Measurements from ENCODE around the gene PAPOLB.

Gene PAPOLB

DNA sequence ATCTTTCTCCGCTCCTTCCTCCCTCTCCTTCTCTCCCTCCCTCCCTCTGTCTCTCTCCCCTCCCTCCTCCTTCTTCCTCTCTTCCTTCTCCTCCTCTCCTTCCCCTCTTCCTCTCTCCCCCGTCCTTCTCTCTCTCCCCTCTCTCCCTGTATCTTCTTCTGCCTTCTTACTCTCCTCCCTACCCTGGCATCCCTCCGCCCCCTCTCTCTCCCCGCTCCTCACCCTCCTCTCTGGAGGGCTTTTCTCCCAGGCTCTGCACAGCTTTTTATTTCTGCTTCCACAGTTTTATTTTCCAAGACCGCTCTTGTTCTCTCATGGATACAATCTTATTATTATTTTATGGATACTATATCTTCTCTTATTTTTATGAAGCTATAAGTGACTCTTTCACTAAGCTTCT lies 53.8 kb downstream of the PAPOLB start:
- CTCF ChIA-PET: interaction anchor here (0.6 kb wide), 1 partner anchor 16 kb away, joined by 3 read pairs; no protein-coding TSS in a partner anchor
- no peak for TF ChIP-seq FOXA1 (IDR thresholded peaks at IDR 0.05)
- TF ChIP-seq, protein P1, sequence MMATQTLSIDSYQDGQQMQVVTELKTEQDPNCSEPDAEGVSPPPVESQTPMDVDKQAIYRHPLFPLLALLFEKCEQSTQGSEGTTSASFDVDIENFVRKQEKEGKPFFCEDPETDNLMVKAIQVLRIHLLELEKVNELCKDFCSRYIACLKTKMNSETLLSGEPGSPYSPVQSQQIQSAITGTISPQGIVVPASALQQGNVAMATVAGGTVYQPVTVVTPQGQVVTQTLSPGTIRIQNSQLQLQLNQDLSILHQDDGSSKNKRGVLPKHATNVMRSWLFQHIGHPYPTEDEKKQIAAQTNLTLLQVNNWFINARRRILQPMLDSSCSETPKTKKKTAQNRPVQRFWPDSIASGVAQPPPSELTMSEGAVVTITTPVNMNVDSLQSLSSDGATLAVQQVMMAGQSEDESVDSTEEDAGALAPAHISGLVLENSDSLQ (IDR thresholded peaks at IDR 0.05): no peak
- no peak for TF ChIP-seq FOXK2 (IDR thresholded peaks at IDR 0.05)
- no peak for TF ChIP-seq LEF1 (IDR thresholded peaks at IDR 0.05; ENCODE audit: borderline replicate concordance)
- no peak for TF ChIP-seq ZNF384 (IDR thresholded peaks at IDR 0.05)
- no peak for TF ChIP-seq SP1 (IDR thresholded peaks at IDR 0.05)
- no peak for TF ChIP-seq ELF4 (IDR thresholded peaks at IDR 0.05)
- no peak for TF ChIP-seq FOXM1 (IDR thresholded peaks at IDR 0.05; ENCODE audit: borderline replicate concordance)
- TF ChIP-seq CTBP1 (IDR thresholded peaks at IDR 0.05; ENCODE audit: borderline replicate concordance): no peak
- TF ChIP-seq SUZ12 (IDR thresholded peaks at IDR 0.05): no peak
- TF ChIP-seq ARNT (IDR thresholded peaks at IDR 0.05): no peak
- TF ChIP-seq TARDBP (IDR thresholded peaks at IDR 0.05): no peak
- no peak for TF ChIP-seq NFRKB (IDR thresholded peaks at IDR 0.05)
- TF ChIP-seq HDGF (IDR thresholded peaks at IDR 0.05; ENCODE audit: borderline replicate concordance): no peak
- no peak for TF ChIP-seq L3MBTL2 (conservative IDR thresholded peaks at IDR 0.05)
- TF ChIP-seq BHLHE40 (IDR thresholded peaks at IDR 0.05; ENCODE audit: borderline replicate concordance): no peak
- DNase-seq (ENCODE audit: extremely low spot score): no peak
- POLR2A ChIA-PET: no interaction called here
